GM21390 (cell line): Measurements from ENCODE around the gene CSPG4.
"Not testable (repeated sequence)": the region's sequence is repeated elsewhere in the genome, so short reads cannot be mapped to it uniquely, and the experiment has no call there.

ENCODE experiments used
- ATAC-seq: cut with Tn5 transposase; IDR thresholded peaks from one replicate; pipeline ENCODE4 v1.9.1; 2021; ENCODE audit not compliant: unreplicated experiment

Gene CSPG4

DNA sequence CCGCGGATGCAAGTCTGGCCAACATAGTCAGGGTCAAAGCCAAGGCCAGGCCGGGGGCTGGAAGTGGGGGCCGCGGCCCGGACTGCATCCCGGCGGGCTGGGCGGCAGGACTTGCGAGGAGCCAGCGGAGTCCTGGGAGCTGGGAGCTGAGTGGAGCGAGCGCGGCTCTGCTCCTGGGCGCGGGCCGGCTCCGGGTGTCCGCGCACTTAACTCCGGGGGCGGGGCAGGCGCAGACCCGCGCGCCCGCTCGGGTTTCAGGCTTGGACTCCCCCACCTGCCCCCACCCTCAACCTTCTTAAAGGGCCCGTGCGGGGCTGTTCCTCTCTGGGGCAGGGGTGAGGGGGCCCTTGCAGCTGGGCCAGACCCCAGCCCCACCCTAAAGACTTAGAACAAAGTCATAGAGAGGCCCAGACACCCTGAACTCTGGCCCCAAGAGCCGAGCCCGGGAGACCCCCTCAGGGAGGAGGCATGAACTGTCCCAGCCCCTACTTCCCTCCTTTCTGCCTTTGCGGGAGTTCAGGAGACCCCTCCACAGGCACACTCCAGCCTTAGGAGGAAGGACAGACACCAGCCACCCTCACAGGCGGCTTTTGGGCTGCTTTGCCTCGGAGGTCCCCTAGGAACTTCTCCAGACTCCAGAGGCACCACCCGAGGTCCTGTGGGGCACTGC, at the start of gene CSPG4:
TSS of gene CSPG4 (minus strand) at position 181 of the 670 bp plus-strand sequence. CDS start at position 88, 93 bp downstream.
- ATAC-seq, result no peak

GRCh38 chr15:75762357-75762718, 49.7 kb upstream of the CSPG4 start:
- ATAC-seq, result not testable (repeated sequence)

DNA sequence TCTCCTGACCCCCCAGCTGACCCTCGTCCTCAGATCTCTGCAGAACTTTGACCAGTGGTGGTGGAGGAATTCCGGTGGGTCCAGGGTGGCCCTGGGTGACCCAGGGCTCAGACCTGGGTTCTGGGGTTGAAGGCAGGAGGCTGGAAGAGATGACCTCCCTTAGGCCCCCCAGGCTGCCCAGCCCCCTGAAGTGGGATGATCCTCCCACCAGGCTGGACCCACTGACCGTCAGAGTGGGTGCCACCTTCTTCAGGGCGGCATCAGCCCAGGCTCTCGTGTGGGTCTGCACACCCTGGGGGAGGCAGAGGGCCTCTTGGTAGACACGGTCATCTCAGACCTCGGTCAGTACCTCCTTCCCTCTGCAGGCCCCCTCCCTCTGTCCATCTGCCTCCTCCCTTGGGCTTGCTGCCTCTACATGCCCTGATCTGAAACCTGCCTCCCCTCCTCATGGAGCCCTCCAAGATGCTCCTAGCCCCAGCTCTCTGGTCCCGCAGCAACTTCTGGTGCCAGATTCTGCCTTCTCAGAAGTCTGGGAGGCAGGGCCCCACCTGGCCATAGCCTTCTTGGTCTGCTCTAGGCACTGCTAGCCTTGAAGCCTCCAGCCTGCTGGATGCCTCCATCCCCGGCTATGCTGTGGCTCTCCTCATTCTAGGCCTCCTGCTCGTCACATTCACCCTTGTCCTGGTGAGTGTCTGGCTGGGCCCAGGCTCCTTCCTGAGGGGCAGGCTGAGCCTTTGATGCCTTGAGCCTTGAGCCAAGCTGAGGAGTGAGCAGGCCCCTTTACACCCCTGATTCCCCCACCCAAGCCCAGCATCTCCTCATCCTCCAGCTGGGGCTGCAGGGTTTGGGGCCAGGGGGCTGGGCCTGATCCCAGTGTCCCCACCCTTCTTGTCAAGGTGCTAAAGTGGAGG, 49.1 kb upstream of the CSPG4 start:
- ATAC-seq, result no peak

DNA sequence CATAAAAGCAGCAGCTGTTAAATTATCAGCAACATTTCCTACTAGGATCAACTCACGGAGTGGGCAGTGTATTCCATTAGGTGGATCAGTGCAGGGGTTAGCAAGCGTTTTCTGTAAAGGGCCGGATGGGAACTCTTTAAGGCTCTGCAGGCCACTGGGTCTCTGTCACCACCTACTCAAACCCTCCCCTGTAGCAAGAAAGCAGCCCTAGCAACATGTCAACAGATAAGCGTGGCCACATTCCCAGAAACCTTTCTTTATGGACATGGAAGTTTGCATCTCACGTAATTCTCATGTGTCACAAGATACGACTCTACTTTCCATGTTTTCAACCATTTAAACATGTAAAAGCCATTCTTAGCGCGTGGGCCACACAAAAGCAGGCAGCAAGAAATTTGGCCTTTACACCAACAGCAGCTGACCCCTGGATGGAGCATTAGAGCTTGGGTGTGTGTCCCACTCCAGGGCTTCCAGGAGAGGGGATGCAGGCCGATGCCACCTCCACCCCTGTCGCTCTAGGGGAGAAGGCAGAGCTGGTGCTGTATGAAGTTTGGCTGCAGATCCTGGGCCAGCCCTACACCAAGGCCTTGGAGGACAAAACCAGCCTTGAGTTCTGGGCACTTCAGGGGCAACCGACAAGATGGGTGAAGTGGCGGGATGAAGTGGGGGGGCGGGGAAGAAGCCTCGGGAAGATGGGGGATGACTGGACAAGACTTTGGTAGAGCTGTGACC, 48.2 kb upstream of the CSPG4 start:
- ATAC-seq, result no peak

- ATAC-seq, result not testable (repeated sequence)
Measured at GRCh38 chr15:75760131-75760520, 47.5 kb upstream of the CSPG4 start.

DNA sequence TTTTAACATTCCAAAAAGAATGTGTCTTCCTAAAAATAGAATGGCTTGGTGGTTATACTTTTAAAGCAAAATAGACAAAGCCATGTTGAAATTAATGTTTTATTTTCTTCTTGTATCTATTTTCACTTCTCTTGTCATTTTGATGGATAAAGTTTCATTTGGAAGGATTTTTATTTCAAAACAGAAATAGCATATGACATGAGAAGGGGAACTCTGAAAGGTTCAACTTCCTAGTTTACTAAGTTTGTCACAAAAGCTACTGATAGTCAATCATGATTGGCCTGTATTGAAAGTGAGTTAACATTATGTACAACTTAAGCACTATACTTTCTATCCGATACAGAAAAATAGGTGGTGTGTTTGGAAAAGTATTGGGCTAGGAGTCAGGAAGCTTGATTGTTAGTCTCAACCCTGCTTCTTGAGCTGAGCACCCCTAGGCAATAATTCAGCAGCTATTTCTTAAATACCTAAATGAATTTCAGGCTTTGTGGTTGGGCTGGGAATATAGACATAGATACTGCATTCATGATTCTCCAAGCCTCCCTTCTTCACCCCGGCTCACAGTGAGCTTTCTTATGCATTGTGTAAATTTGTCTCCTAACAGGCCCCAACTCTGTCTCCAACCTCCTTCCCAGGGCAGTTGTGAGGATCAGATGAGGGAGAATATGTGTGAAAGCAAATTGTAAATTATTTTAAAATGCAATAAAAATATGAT, 46.9 kb upstream of the CSPG4 start:
- no peak for ATAC-seq

DNA sequence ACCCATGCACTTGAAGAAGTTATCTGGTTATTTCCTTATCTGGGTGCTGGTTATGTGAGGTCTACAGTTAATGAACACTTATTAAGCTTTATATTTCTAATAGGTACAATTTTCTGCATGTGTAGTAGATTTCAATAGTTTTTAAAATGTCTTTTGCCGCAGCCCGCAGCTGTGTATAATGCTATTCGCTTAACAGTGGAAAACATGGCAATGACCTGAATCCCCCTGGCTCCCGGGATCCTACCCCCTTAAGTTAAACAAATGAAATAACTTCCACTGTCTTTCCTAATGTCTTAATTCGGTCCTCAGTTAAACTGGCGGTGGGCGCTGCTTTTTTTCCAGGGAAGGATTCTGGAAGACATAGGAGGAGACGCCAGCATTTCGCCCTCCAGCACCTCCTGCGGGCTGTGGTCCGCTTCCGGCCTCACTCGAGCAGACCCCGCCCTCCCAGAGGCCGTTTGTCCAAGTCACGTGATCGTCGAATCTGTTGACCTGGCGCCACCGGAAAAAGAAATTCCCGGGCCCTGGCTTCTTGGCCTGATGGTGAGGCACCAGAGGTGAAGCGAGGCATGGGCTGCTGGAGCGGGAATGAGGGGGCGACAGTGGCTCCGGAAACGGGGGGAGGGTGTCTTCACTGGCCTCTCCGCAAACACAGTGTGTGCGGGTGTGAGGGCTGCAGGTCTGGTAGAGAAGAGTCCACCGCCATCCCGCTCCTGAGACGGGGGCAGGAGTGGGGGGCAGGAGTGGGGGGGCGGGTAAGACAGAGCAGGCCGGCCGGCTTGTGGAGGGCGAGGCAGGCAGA, 45.6 kb upstream of the CSPG4 start:
- peak; percentile 77 for ATAC-seq

- not testable (repeated sequence) for ATAC-seq
Measured at GRCh38 chr15:75754871-75755270, 42.2 kb upstream of the CSPG4 start.

- ATAC-seq, result no peak
Measured at GRCh38 chr15:75753145-75753544, 40.5 kb upstream of the CSPG4 start.

- no peak for ATAC-seq
Measured at GRCh38 chr15:75751891-75752290, 39.2 kb upstream of the CSPG4 start.

- ATAC-seq, result no peak
Measured at GRCh38 chr15:75751116-75751875, 38.6 kb upstream of the CSPG4 start.

- ATAC-seq, result no peak
Measured at GRCh38 chr15:75750261-75751050, 37.8 kb upstream of the CSPG4 start.

GRCh38 chr15:75749820-75750219, 37.2 kb upstream of the CSPG4 start:
- no peak for ATAC-seq

DNA sequence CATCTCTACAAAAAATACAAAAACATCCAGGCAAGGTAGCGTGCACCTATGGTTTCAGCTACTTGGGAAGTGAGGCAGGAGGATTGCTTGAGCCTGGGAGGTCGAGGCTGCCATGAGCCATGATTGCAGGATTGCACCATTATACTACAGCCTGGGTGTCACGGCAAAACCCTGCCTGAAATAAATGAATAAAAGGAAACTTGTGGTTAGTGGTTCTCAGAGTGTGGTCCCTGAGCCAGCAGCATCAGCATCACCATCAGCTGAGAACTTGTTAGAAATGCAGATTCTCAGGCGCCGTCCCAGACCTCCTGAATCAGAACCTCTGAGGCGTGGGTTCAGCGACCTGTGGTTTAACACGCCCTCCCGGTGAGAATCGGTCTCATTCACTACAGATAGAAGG, 36.2 kb upstream of the CSPG4 start:
- not testable (repeated sequence) for ATAC-seq

DNA sequence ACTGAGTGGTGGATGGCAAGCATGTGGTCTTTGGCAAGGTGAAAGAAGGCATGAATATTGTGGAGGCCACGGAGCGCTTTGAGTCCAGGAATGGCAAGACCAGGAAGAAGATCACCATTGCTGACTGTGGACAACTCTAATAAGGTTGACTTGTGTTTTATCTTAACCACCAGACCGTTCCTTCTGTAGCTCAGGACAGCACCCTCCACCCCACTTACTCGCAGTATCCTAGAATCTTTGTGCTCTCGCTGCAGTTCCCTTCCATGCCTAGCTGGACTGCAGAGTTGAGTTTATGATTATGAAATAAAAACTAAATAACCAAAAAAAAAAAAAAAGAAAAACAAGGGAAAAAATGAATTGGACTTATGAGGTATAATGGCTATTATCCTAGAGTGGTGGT, 34.5 kb upstream of the CSPG4 start:
- not testable (repeated sequence) for ATAC-seq

- no peak for ATAC-seq
Measured at GRCh38 chr15:75745305-75745704, 32.7 kb upstream of the CSPG4 start.

DNA sequence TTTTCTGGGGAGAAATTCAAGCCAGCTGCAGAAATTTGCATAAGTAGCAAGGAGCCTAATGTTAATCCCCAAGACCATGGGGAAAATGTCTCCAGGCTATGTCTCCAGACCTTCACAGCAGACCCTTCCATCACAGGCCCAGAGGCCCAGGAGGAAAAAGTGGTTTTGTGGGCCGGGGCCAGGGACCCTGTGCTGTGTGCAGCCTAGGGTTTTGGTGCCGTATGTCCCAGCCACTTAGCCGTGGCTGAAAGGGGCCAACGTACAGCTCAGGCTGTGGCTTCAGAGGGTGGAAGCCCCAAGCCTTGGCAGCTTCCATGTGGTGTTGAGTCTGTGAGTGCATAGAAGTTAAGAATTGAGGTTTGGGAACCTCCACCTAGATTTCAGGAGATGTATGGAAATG, 29.7 kb upstream of the CSPG4 start:
- not testable (repeated sequence) for ATAC-seq

- no peak for ATAC-seq
Measured at GRCh38 chr15:75739791-75740190, 27.1 kb upstream of the CSPG4 start.
